SK-N-SH treated with all-trans-retinoic acid at 6 μM for 48 hours (cell line): Measurements from ENCODE around the gene ABCA9.

Experiments
- ATAC-seq: fragments of 200-7000 bp; cut with Tn5 transposase; 3 replicates; pipeline ENCODE4 v1.9.1; 2020; ENCODE audit warnings: mild to moderate bottlenecking, moderate library complexity
- ARNTL ChIP-seq: fragments of 450-650 bp; formaldehyde crosslinking; IDR thresholded peaks from 2 replicates; pipeline ENCODE4 v1.5.0; 2020; ENCODE audit warnings: low read depth, mild to moderate bottlenecking, moderate library complexity, borderline replicate concordance
- BACH2 ChIP-seq: fragments of 250-450 bp; sonication (Bioruptor Pico); IDR thresholded peaks from 2 replicates; pipeline ENCODE4 v1.9.0; 2021; ENCODE audit warnings: mild to moderate bottlenecking, borderline replicate concordance
- CSRNP3 ChIP-seq: fragments of 250-450 bp; sonication (Bioruptor Pico); IDR thresholded peaks from 2 replicates; pipeline ENCODE4 v1.5.1; 2021; ENCODE audit warnings: mild to moderate bottlenecking, moderate library complexity
- ESRRG ChIP-seq: fragments of 250-450 bp; sonication (Bioruptor Pico); IDR thresholded peaks from 2 replicates; pipeline ENCODE4 v1.6.1; 2021; ENCODE audit warnings: mild to moderate bottlenecking
- ISL1 ChIP-seq: fragments of 250-450 bp; sonication (Bioruptor Pico); IDR thresholded peaks from 2 replicates; pipeline ENCODE4 v2.1.2; 2022; ENCODE audit warnings: mild to moderate bottlenecking, moderate library complexity
- OSR1 ChIP-seq: fragments of 250-450 bp; sonication (Bioruptor Pico); IDR thresholded peaks from 2 replicates; pipeline ENCODE4 v1.8.0; 2022; ENCODE audit warnings: moderate library complexity, mild to moderate bottlenecking, inconsistent platforms
- PATZ1 ChIP-seq: fragments of 250-450 bp; sonication (Bioruptor Pico); IDR thresholded peaks from 2 replicates; pipeline ENCODE4 v1.8.0; 2020; ENCODE audit warnings: mild to moderate bottlenecking, moderate library complexity, borderline replicate concordance
- POU6F1 ChIP-seq: fragments of 250-450 bp; sonication (Bioruptor Pico); IDR thresholded peaks from 2 replicates; pipeline ENCODE4 v1.8.0; 2021; ENCODE audit warnings: low read depth, mild to moderate bottlenecking, moderate library complexity, borderline replicate concordance
- PPARA ChIP-seq: fragments of 250-450 bp; sonication (Bioruptor Pico); IDR thresholded peaks from 2 replicates; pipeline ENCODE4 v1.5.0; 2020; ENCODE audit warnings: mild to moderate bottlenecking, borderline replicate concordance
- RARB ChIP-seq: fragments of 250-450 bp; sonication (Bioruptor Pico); IDR thresholded peaks from 2 replicates; pipeline ENCODE4 v1.8.0; 2021; ENCODE audit warnings: mild to moderate bottlenecking, moderate library complexity
- SNAI2 ChIP-seq: fragments of 250-450 bp; sonication (Bioruptor Pico); IDR thresholded peaks from 2 replicates; pipeline ENCODE4 v1.5.0; 2020; ENCODE audit warnings: mild to moderate bottlenecking, moderate library complexity
- TCF4 ChIP-seq: fragments of 250-450 bp; sonication (Bioruptor Pico); IDR thresholded peaks from 2 replicates; pipeline ENCODE4 v1.8.0; 2021; ENCODE audit warnings: mild to moderate bottlenecking, moderate library complexity, borderline replicate concordance
- TOX ChIP-seq: fragments of 250-450 bp; sonication (Bioruptor Pico); IDR thresholded peaks from 2 replicates; pipeline ENCODE4 v1.8.0; 2021; ENCODE audit warnings: mild to moderate bottlenecking, moderate library complexity, borderline replicate concordance
- TSHZ2 ChIP-seq: fragments of 250-450 bp; sonication (Bioruptor Pico); IDR thresholded peaks from 2 replicates; pipeline ENCODE4 v1.5.0; 2020; ENCODE audit warnings: mild to moderate bottlenecking, moderate library complexity
- ZC3H10 ChIP-seq: fragments of 250-450 bp; sonication (Bioruptor Pico); IDR thresholded peaks from 2 replicates; pipeline ENCODE4 v1.5.1; 2021; ENCODE audit warnings: mild to moderate bottlenecking, moderate library complexity
- ZFP3 ChIP-seq: fragments of 250-450 bp; sonication (Bioruptor Pico); IDR thresholded peaks from 2 replicates; pipeline ENCODE4 v1.5.0; 2020; ENCODE audit warnings: mild to moderate bottlenecking, moderate library complexity
- ZFP30 ChIP-seq: fragments of 450-650 bp; formaldehyde crosslinking; IDR thresholded peaks from 2 replicates; pipeline ENCODE4 v1.5.0; 2022; ENCODE audit warnings: mild to moderate bottlenecking, moderate library complexity
- ZNF565 ChIP-seq: fragments of 450-650 bp; formaldehyde crosslinking; conservative IDR thresholded peaks from 2 replicates; pipeline ENCODE4 v1.5.0; 2020; ENCODE audit warnings: low read depth, mild to moderate bottlenecking, moderate library complexity
- ZNF70 ChIP-seq: fragments of 450-650 bp; formaldehyde crosslinking; IDR thresholded peaks from 2 replicates; pipeline ENCODE4 v1.5.0; 2020; ENCODE audit warnings: mild to moderate bottlenecking, moderate library complexity
- ZNF8 ChIP-seq: fragments of 450-650 bp; formaldehyde crosslinking; IDR thresholded peaks from 2 replicates; pipeline ENCODE4 v1.5.0; 2020; ENCODE audit warnings: mild to moderate bottlenecking, moderate library complexity

Gene ABCA9

GRCh38 chr17:69093279-69093789 is 32.6 kb upstream of the ABCA9 start:
- TF ChIP-seq RARB (CRISPR knock-in tag) (no peak), TSHZ2 (CRISPR knock-in tag) (no peak), ISL1 (CRISPR knock-in tag) (no peak), PATZ1 (no peak), ESRRG (no peak), TOX (CRISPR knock-in tag) (no peak), PPARA (CRISPR knock-in tag) (no peak), ZNF70 (CRISPR knock-in tag) (no peak)
- no peak for ATAC-seq

GRCh38 chr17:69090365-69090764 is 29.6 kb upstream of the ABCA9 start:
- no peak for ATAC-seq
- TF ChIP-seq TCF4 (no peak), ZNF565 (CRISPR knock-in tag) (no peak), CSRNP3 (no peak), SNAI2 (no peak), POU6F1 (CRISPR knock-in tag) (no peak), OSR1 (CRISPR knock-in tag) (no peak), ZC3H10 (CRISPR knock-in tag) (no peak), ARNTL (CRISPR knock-in tag) (no peak), ZNF8 (no peak)

- no peak for ATAC-seq
- no peak for TF ChIP-seq PPARA (CRISPR knock-in tag)
- TF ChIP-seq TCF4, result no peak
- TF ChIP-seq TOX (CRISPR knock-in tag), result no peak
- no peak for TF ChIP-seq CSRNP3
- TF ChIP-seq ESRRG, result no peak
- TF ChIP-seq ZFP3, result no peak
- TF ChIP-seq ZFP30 (CRISPR knock-in tag), result no peak
- no peak for TF ChIP-seq BACH2
- TF ChIP-seq PATZ1, result no peak
- no peak for TF ChIP-seq ZNF70 (CRISPR knock-in tag)
- no peak for TF ChIP-seq SNAI2
- no peak for TF ChIP-seq POU6F1 (CRISPR knock-in tag)
- no peak for TF ChIP-seq ZNF8
Observed at GRCh38 chr17:69088643-69089200, 28.0 kb upstream of the ABCA9 start.
